ENCODE data around the gene CRYBA1. TPM values are rescaled to one million over a fixed set of nuclear protein-coding genes. Genes with fewer than 3 reads are reported as not detected.
A peak's percentile ranks its signal among the peaks of the same experiment; 100 is the strongest.
"Not testable (repeated sequence)": the region's sequence is repeated elsewhere in the genome, so short reads cannot be mapped to it uniquely, and the experiment has no call there.

CRYBA1 gene
- total RNA-seq, 1 experiment from 2014 or later, result not detected

- no peak for DNase-seq (ENCODE audit: extremely low read depth, low read depth)
Measured at GRCh38 chr17:29237476-29238132, 9.1 kb upstream of the CRYBA1 start.

GRCh38 chr17:29238133-29238850, 8.4 kb upstream of the CRYBA1 start:
- DNase-seq (ENCODE audit: extremely low read depth, low read depth), result no peak

- DNase-seq (ENCODE audit: extremely low read depth, low read depth), result no peak
Measured at GRCh38 chr17:29240477-29240876, 6.2 kb upstream of the CRYBA1 start.

- peak; percentile 88 for DNase-seq (ENCODE audit: extremely low read depth, low read depth)
Measured at GRCh38 chr17:29240968-29241963, 5.4 kb upstream of the CRYBA1 start.

GRCh38 chr17:29242051-29242450, 4.6 kb upstream of the CRYBA1 start:
- DNase-seq (ENCODE audit: extremely low read depth, low read depth), result no peak

GRCh38 chr17:29242790-29243189, 3.9 kb upstream of the CRYBA1 start:
- DNase-seq (ENCODE audit: extremely low read depth, low read depth), result no peak

GRCh38 chr17:29243792-29244191, 2.9 kb upstream of the CRYBA1 start:
- DNase-seq (ENCODE audit: extremely low read depth, low read depth), result peak; percentile 24

- DNase-seq (ENCODE audit: extremely low read depth, low read depth), result no peak
Measured at GRCh38 chr17:29245401-29245800, 1.3 kb upstream of the CRYBA1 start.

GRCh38 chr17:29247219-29247618, 560 bp downstream of the CRYBA1 start:
- no peak for DNase-seq (ENCODE audit: extremely low read depth, low read depth)

- no peak for DNase-seq (ENCODE audit: extremely low read depth, low read depth)
Measured at GRCh38 chr17:29248845-29249244, 2.2 kb downstream of the CRYBA1 start.

- no peak for DNase-seq (ENCODE audit: extremely low read depth, low read depth)
Measured at GRCh38 chr17:29250666-29251065, 4.0 kb downstream of the CRYBA1 start.

- DNase-seq (ENCODE audit: extremely low read depth, low read depth), result no peak
Measured at GRCh38 chr17:29251184-29251583, 4.5 kb downstream of the CRYBA1 start.

GRCh38 chr17:29252101-29252791, 5.6 kb downstream of the CRYBA1 start:
- DNase-seq (ENCODE audit: extremely low read depth, low read depth), result no peak

GRCh38 chr17:29253037-29253436, 6.4 kb downstream of the CRYBA1 start:
- DNase-seq (ENCODE audit: extremely low read depth, low read depth), result no peak

- no peak for DNase-seq (ENCODE audit: extremely low read depth, low read depth)
Measured at GRCh38 chr17:29255926-29256522, 9.4 kb downstream of the CRYBA1 start.

GRCh38 chr17:29256735-29257466, 10.2 kb downstream of the CRYBA1 start:
- no peak for DNase-seq (ENCODE audit: extremely low read depth, low read depth)

GRCh38 chr17:29257756-29258155, 11.1 kb downstream of the CRYBA1 start:
- no peak for DNase-seq (ENCODE audit: extremely low read depth, low read depth)

GRCh38 chr17:29263916-29264315, 17.3 kb downstream of the CRYBA1 start:
- no peak for DNase-seq (ENCODE audit: extremely low read depth, low read depth)

GRCh38 chr17:29271980-29272379, 25.3 kb downstream of the CRYBA1 start:
- DNase-seq (ENCODE audit: extremely low read depth, low read depth), result not testable (repeated sequence)
